ENCODE results near the gene PDE4B. TPM values are rescaled to one million over a fixed set of nuclear protein-coding genes. Genes with fewer than 3 reads are reported as not detected.
A peak's percentile ranks its signal among the peaks of the same experiment; 100 is the strongest.

Gene PDE4B
- total and polyA plus RNA-seq, 2 donors from 2014 or later = 2.0 to 8.7 TPM

- intact Hi-C loops (cut with DNase I) = no loop called here
- Histone ChIP-seq H3K9ac (ENCODE audit: low read length in 3 of 3) (no peak overlapping the region), H3K4me3 (ENCODE audit: low read length in 3 of 3) (no peak overlapping the region), H3K27me3 (ENCODE audit: control insufficient read depth, insufficient read depth, low read length) (no peaks in the 10 kb centered on the region), H3K4me1 (ENCODE audit: control insufficient read depth in 2 of 3, insufficient read depth in 2 of 3, low read depth in 1 of 3, low read length in 3 of 3) (no peaks in the 10 kb centered on the region), H3K27ac (ENCODE audit: low read depth in 2 of 2, low read length in 2 of 2) (no peak overlapping the region), H3K36me3 (ENCODE audit: control insufficient read depth in 2 of 3, insufficient read depth in 3 of 3, low read length in 3 of 3) (no peaks in the 10 kb centered on the region), H3K9me3 (ENCODE audit: control insufficient read depth in 2 of 3, insufficient read depth in 1 of 3, low read length in 3 of 3) (no peaks in the 10 kb centered on the region)
- TF ChIP-seq CTCF (IDR thresholded peaks at IDR 0.05; ENCODE audit: borderline replicate concordance, extremely low read depth, insufficient read depth) = no peak
- no peak for FAIRE-seq
- peak in 2 of 5 donors; percentile 41 to 62 for DNase-seq
These were observed 230.4 kb downstream of the PDE4B start for GRCh38 chr1:66022904-66023620.

- intact Hi-C loops (cut with DNase I) = no loop called here
- H3K9ac ChIP-seq (ENCODE audit: low read length in 3 of 3) = no peak overlapping the region
- H3K4me3 ChIP-seq (ENCODE audit: low read length in 3 of 3) = no peak overlapping the region
- DNase-seq (no peak), FAIRE-seq (no peak)
- H3K9me3 ChIP-seq (ENCODE audit: control insufficient read depth in 2 of 3, insufficient read depth in 1 of 3, low read length in 3 of 3) = no peaks in the 10 kb centered on the region
- H3K27ac ChIP-seq (ENCODE audit: low read depth in 2 of 2, low read length in 2 of 2) = no peak overlapping the region
- H3K27me3 ChIP-seq (ENCODE audit: control insufficient read depth, insufficient read depth, low read length) = no peaks in the 10 kb centered on the region
- no peak for TF ChIP-seq CTCF (IDR thresholded peaks at IDR 0.05; ENCODE audit: borderline replicate concordance, extremely low read depth, insufficient read depth)
- no peaks in the 10 kb centered on the region for H3K36me3 ChIP-seq (ENCODE audit: control insufficient read depth in 2 of 3, insufficient read depth in 3 of 3, low read length in 3 of 3)
- H3K4me1 ChIP-seq (ENCODE audit: control insufficient read depth in 2 of 3, insufficient read depth in 2 of 3, low read depth in 1 of 3, low read length in 3 of 3) = no peaks in the 10 kb centered on the region
These were observed 232.5 kb downstream of the PDE4B start for GRCh38 chr1:66025188-66025587.

DNA sequence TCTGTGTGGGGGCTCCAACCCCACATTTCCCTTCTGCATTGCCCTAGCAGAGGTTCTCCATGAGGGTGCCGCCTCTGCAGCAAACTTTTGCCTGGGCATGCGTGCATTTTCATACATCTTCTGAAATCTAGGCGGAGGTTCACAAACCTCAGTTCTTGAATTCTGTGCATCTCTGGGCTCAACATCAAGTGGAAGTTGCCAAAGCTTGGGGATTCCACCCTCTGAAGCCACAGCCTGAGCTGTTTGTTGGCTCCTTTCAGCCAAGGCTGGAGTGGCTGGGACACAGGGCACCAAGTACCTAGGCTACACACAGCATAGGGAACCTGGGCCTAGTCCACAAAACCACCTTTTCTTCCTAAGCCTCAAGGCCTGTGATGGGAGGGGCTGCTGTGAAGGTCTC, 235.3 kb downstream of the PDE4B start:
- H3K4me3 ChIP-seq (ENCODE audit: low read length in 3 of 3) = no peak overlapping the region
- H3K4me1 ChIP-seq (ENCODE audit: control insufficient read depth in 2 of 3, insufficient read depth in 2 of 3, low read depth in 1 of 3, low read length in 3 of 3) = no peaks in the 10 kb centered on the region
- no peaks in the 10 kb centered on the region for H3K27me3 ChIP-seq (ENCODE audit: control insufficient read depth, insufficient read depth, low read length)
- FAIRE-seq (no peak), DNase-seq (no peak)
- H3K9me3 ChIP-seq (ENCODE audit: control insufficient read depth in 2 of 3, insufficient read depth in 1 of 3, low read length in 3 of 3) = no peaks in the 10 kb centered on the region
- intact Hi-C loops (cut with DNase I) = no loop called here
- no peak for TF ChIP-seq CTCF (IDR thresholded peaks at IDR 0.05; ENCODE audit: borderline replicate concordance, extremely low read depth, insufficient read depth)
- no peaks in the 10 kb centered on the region for H3K36me3 ChIP-seq (ENCODE audit: control insufficient read depth in 2 of 3, insufficient read depth in 3 of 3, low read length in 3 of 3)
- no peak overlapping the region for H3K9ac ChIP-seq (ENCODE audit: low read length in 3 of 3)
- H3K27ac ChIP-seq (ENCODE audit: low read depth in 2 of 2, low read length in 2 of 2) = no peak overlapping the region

GRCh38 chr1:66033781-66034180, 241.1 kb downstream of the PDE4B start:
- no peak for DNase-seq
- intact Hi-C loops (cut with DNase I) = no loop called here
- Histone ChIP-seq H3K9me3 (ENCODE audit: control insufficient read depth in 2 of 3, insufficient read depth in 1 of 3, low read length in 3 of 3) (no peaks in the 10 kb centered on the region), H3K4me1 (ENCODE audit: control insufficient read depth in 2 of 3, insufficient read depth in 2 of 3, low read depth in 1 of 3, low read length in 3 of 3) (no peaks in the 10 kb centered on the region), H3K27ac (ENCODE audit: low read depth in 2 of 2, low read length in 2 of 2) (no peak overlapping the region), H3K36me3 (ENCODE audit: control insufficient read depth in 2 of 3, insufficient read depth in 3 of 3, low read length in 3 of 3) (no peaks in the 10 kb centered on the region), H3K9ac (ENCODE audit: low read length in 3 of 3) (no peak overlapping the region), H3K4me3 (ENCODE audit: low read length in 3 of 3) (no peak overlapping the region), H3K27me3 (ENCODE audit: control insufficient read depth, insufficient read depth, low read length) (no peaks in the 10 kb centered on the region)
- no peak for FAIRE-seq
- TF ChIP-seq CTCF (IDR thresholded peaks at IDR 0.05; ENCODE audit: borderline replicate concordance, extremely low read depth, insufficient read depth) = no peak

All from kidney (tissue), 14 donors.